GM18951 (cell line): ENCODE data around the gene IGFLR1.

Experiments used
- POLR2A ChIP-seq: IDR thresholded peaks from 4 replicates; pipeline ENCODE4 v1.6.1; 2011; ENCODE audit warnings: mild to moderate bottlenecking; ENCODE audit not compliant: insufficient read length, insufficient read depth; ENCODE audit errors: extremely low read depth
- in situ Hi-C: fragments of 300-500 bp; cut with MboI; formaldehyde crosslinking; loops from one replicate; pipeline ENCODE4 v1.12.0; 2022; ENCODE audit warnings: low sequenced_read_pairs, mixed read lengths, inconsistent platforms; ENCODE audit not compliant: unreplicated experiment

The IGFLR1 gene

GRCh38 chr19:35696835-35697234 lies 45.4 kb downstream of the IGFLR1 start:
- TF ChIP-seq POLR2A: no peak
- in situ Hi-C loops: loop anchor here (10.0 kb wide), 1 partner anchor 238 kb away; the partner anchor contains the start of gene LRFN3

GRCh38 chr19:35695895-35696422 lies 46.3 kb downstream of the IGFLR1 start:
- in situ Hi-C loops: loop anchor here (10.0 kb wide), 1 partner anchor 239 kb away; the partner anchor contains the start of gene LRFN3
- TF ChIP-seq POLR2A: no peak

- in situ Hi-C loops: loop anchor here (10.0 kb wide), 1 partner anchor 241 kb away; the partner anchor contains the start of gene LRFN3
Measured at GRCh38 chr19:35693835-35694599, 48.2 kb downstream of the IGFLR1 start.

DNA sequence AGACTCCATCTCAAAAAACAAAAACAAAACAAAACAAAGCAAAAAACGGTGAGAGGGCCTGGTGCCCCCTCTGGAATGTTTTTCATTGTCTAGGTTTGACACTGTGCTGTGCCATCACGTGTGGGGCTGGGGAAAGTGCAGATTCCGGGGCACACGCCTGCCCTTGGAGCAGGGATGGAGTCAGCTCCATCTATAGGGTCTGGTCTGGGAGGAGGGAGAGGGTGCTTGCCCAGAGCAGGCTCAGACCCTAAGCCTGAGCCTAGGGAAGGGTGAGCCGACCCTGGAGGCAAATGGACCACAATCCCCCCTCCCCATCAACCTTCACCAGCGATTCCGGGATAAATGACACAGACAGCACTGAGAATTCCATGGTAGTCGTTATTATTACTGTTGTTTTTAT lies 48.8 kb downstream of the IGFLR1 start:
- in situ Hi-C loops: loop anchor here (10.0 kb wide), 1 partner anchor 241 kb away; the partner anchor contains the start of gene LRFN3
- TF ChIP-seq POLR2A: no peak

More at GRCh38 chr19:35693835-35694599, 48.2 kb downstream of the IGFLR1 start:
- no peak for TF ChIP-seq POLR2A

- in situ Hi-C loops: loop anchor here (10.0 kb wide), 1 partner anchor 243 kb away; the partner anchor contains the start of gene LRFN3
- no peak for TF ChIP-seq POLR2A
Measured at GRCh38 chr19:35692010-35692409, 50.2 kb downstream of the IGFLR1 start.

DNA sequence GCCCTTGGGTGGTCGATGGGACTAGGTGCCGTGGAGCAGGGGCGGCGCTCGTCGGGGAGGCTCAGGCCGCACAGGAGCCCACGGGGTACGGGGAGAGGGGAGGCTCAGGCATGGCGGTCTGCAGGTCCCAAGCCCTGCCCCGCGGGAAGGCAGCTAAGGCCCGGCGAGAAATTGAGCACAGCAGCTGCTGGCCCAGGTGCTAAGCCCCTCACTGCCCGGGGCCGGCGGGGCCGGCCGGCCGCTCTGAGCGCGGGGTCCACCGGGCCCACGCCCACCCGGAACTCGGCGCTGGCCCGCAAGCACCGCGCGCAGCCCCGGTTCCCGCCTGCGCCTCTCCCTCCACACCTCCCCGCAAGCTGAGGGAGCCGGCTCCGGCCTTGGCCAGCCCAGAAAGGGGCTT lies 51.1 kb downstream of the IGFLR1 start:
- in situ Hi-C loops: loop anchor here (10.0 kb wide), 1 partner anchor 244 kb away; the partner anchor contains the start of gene LRFN3

GRCh38 chr19:35689836-35690235 lies 52.4 kb downstream of the IGFLR1 start:
- in situ Hi-C loops: loop anchor here (10.0 kb wide), 1 partner anchor 245 kb away; the partner anchor contains the start of gene LRFN3
- no peak for TF ChIP-seq POLR2A
